Measurements from ENCODE around the gene IL20RA.
"Not testable (repeated sequence)": the region's sequence is repeated elsewhere in the genome, so short reads cannot be mapped to it uniquely, and the experiment has no call there.

The IL20RA gene

DNA sequence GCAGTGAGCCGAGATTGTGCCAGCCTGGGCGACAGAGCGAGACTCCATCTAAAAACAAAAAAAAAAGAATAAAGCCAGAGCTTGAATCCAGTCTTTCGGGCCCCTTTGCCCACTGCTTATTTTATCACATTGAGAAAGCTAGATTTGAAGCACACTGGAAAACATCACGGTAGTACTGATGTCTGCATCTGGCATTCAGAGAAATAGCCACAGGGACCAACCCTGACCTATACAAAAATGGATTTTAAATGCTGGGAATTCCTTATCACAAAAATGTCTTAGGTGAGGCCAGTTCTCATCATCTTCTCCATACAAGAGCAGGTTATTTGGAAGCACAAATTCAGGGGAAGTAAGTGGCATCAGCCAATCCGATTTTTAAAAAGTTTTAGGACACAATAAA lies 73.2 kb downstream of the IL20RA start:
- DNase-seq (ENCODE audit: low read depth), result no peak

DNA sequence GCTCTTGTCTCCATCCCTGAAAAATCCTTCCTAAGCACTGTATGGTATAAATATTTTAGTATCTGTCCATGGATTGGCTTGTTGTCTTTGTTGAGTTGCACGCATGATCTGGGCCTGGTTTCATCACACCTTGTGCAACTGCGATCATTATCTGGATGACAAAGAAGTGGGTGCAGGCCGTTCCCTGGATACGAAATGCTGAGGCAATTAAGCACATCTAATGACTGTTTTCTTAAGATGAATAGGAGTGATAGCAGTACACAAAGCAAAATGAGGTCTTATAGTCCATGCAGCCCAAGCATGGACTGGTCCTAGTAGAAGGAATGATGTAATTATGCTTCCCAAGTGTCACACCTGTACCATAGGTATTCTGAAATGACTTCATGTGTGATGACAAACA lies 74.8 kb downstream of the IL20RA start:
- DNase-seq (ENCODE audit: low read depth), result no peak

DNA sequence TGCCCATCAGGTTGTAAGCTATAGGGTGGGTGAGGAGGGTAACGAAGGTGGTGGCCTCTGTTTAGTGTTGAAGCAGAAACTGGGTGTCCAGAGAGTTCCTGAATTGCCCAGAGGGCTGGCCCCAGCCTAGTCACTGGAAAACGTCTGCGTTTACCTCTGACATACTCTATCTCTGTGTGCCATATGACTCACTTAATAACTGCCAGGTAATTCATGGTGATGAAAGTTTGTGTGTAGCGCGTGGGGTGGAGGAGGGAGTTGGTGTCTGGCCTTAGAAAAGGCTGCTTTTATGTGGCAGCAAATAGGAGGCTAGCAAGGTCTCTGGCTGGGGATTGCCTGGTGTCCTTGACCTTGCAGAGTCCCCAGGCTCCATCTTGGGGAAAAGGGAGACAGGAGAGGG lies 75.3 kb downstream of the IL20RA start:
- DNase-seq (ENCODE audit: low read depth), result no peak

DNA sequence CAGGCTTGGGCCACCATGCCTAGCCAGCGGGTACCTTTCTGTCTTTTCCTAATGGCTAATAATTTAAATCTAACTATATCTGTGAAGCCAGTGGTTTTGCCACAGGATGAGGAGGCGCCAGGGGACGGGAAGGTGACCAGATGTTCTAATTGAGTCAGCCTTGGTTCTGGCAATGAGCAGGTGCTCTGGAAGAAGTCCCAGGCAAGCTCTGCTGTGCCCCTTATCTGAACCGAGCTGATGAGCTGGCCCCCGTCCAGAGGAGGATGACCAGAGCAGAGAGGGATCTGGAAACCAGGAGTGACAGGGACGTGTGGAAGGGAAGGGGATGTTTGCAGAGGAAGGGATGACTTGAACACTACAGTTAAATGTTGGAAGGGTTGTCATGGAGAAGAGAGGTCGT lies 75.9 kb downstream of the IL20RA start:
- DNase-seq (ENCODE audit: low read depth), result no peak

DNA sequence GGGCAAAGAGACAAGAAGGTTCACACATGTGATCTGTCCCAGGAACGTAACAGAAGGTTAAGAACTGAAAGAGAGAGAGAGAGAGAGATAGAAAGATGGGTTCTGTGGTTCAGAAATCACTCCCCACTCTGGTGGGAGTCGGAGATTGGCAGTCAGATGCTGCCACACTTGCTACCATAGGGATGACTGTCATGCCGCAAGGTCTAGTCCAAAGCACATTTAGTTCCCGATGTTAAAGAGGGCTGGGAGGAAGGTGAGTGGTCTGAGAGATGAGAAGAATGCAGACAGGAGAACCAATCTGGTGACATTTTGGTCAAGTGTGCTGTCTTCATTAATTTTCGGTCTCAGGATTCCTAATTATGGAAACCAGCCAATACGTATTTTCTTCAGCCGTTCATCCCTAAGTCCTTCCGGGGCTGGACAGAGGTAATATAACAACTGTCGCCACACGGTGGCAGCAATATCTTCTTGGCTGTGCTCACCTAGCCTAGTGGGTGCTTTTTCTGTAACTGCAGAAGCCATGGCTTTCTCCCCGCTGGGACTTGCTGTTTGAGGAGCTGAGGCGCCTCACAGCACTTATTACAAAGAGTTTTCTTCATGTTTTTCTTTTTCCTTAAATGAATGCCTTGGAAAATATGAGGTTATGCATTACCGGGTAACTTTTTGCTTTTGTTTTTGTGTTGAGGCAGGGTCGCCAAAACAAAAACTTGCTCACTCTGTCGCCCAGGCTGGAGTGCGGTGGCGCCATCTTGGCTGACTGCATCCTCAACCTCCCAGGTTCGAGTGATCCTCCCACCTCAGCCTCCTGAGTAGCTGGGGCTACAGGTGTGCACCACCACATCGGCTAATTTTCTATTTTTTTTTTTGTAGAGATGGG lies 76.7 kb downstream of the IL20RA start:
- peak; percentile 52 for DNase-seq (ENCODE audit: low read depth)

DNA sequence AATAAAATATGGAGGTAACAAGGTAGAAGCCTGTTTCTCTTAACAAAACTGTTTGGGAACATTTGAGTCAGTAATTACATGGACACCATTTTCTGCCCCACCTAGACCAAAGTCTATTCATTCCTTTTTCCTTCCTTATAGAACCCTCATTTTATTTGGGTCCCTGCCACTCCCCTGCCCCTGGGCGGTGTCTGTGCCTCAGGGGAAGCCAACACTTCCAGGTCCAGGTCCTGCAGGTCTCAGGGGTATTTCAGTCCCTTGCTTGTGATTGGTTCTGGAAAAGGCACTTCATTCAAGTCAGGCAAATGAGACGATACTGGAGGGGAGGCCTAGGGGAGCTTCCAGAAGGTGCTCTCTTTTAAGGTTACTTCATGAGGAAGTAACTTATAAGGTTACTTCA lies 80.4 kb downstream of the IL20RA start:
- no peak for DNase-seq (ENCODE audit: low read depth)

DNA sequence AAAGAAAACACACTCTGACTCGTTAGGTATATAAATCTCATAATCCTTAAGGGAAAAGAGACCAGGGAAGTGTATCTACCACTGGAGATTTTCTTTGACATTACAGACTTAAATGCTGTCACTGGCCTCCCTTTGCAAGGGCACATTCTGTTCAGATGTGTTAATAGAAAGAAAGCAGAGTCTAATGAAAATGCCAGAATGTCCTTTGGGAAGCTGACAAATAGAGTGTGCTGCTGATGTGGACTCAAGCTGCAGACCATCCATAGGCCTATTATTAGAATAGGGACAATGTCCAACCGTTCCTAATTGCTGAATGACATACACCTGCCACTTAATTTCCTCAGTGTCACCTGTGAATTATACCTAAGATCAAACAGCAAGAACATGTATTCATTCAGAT lies 81.5 kb downstream of the IL20RA start:
- no peak for DNase-seq (ENCODE audit: low read depth)

DNA sequence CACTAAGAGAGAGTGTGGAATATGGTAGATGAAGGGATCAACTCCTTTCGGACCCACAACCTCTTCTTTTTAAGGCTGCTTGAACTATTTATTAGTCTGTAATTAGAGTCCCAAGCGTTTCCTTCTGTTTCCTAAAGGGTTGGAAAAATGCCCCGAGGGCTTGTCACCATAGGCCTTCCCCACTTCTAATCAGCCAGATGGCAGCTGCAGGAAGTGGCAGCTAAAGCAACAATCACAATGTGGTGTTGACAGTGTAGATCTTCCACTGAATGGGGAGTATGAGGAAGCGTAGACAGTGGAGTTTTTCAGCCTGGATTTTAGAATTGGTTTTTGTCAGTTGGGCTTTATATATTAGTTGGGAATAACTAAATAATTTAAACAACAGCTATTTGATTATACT lies 82.1 kb downstream of the IL20RA start:
- DNase-seq (ENCODE audit: low read depth), result no peak

DNA sequence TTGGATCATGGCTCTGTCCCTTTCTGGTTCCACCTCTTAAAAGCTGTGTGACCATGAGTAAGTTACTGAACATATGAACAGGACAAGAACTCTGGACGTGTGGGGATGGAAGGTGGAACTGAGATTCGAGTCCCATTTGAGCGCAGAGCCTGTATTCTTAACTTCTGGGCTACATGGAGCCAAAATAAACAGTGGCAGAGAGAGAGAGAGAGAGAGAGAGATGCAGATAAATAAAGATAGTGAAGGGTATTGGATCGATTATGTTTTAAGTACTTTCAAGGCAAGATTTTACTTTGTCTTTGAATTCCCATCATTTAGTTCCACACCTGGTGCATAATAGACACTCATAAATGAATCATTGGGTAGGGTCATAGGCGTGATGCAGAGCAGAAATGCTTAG lies 82.9 kb downstream of the IL20RA start:
- DNase-seq (ENCODE audit: low read depth), result no peak

DNA sequence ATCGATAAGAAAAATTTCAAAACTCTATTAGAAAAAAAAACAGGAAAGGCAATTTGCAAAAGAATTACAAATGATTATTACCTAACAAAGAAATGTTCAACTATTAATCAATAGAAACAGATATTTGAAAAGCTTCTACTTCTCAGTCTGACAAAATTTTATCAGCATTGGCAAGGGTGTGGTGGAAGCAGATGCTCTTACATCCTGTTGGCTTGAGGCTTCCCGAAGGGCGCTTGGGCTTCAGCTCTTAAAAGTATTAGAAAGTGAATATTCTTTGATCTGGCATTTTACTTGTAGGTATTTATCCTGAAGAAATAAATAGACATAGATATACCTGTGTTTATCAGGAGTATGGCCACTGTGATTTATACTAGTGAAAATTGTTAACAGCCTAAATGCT lies 84.0 kb downstream of the IL20RA start:
- DNase-seq (ENCODE audit: low read depth), result no peak

DNA sequence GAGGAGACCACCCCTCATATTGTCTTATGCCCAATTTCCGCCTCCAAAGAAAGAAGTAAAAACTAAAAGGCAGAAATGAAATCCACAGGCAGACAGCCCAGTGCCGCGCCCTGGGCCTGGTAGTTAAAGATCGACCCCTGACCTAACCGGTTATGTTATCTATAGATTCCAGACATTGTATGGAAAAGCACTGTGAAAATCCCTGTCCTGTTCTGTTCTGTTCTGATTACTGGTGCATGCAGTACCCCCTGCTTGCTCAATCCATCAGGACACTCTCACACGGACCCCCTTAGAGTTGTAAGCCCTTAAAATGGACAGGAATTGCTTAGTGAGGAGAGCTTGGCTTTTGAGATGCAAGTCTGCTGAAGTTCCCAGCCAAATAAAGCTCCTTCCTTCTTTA lies 84.8 kb downstream of the IL20RA start:
- DNase-seq (ENCODE audit: low read depth), result not testable (repeated sequence)

DNA sequence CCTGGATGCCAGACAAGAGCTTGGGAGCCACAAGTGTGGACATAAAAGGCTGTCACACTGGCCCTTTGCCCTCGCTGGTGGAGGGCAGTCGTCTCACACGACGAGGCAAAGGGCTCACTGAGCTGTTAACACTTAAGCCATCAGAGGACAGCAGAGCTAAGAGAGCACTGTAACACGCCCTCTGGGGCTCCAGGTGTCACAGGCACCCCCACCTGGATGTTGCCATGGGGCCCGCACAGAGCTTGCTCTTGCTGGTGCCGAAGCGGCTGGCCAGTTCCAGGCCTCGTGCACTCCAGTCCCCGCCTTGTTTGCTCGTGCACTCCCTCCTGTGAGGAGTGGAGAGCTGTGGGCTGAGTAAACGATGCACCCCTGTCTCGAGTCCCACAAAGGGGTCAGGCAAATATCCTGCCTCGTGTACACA lies 85.3 kb downstream of the IL20RA start:
- no peak for DNase-seq (ENCODE audit: low read depth)

DNA sequence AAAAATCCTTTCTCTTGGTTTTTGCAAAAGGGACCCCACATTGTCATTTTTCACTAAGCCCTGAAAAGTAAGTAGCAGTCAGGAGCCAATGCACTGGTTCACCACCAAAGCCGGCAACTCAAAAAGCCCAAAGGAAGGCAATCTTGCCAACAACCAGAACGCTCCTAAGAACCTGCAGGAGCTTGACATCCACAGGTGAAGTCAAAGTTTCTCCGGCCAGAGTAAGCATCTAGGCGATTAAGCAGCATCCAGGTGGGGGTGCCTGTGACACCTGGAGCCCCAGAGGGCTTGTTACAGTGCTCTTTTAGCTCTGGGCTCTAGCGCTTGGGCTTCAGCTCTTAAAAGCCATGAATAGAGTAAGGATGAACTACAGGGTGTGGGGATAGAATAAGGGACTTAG lies 86.6 kb downstream of the IL20RA start:
- DNase-seq (ENCODE audit: low read depth), result no peak

DNA sequence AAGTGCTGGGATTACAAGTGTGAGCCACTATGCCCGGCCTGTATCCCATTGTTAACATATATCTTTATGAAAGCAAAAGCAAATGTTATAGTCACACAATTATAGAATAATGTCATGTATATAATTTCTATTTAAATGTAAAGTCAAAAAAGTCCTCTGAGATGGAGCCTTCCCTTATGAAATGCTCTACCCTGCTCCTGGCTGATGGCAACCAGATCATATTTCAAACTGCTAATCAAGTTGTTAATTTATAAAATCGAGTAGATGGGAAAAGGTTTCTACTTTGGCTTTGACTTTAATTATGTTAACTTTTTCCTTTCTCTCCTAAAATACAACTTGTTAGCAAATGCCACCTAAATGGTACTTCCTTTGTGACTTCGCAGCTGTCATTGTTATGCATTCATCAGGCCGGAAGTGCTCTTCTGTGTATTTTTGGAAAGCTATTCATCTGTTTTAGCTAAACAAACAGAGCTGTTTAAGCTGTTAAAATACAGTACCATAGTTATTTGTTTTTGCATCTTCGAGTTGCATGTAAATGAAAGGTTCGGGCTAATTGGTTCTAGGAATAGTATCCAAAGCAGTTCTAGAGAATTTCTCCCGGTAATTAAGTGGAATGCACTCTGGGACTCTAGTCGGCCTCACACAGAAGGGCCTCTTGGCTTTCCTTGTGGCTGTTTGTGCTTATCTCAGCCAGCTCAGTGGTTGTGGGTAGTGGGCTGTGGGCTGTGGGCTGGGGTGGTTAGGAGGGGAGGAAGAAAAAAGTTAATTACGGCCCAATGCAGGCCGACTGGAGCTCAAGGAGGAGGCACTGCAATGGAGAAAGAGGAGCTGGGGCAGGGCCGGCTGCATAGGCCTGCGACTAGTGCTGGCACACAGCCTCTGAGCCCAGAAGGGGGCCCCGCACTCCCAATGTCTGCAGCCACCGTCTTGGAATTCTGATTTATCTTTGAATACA lies 87.9 kb downstream of the IL20RA start:
- no peak for DNase-seq (ENCODE audit: low read depth)

DNA sequence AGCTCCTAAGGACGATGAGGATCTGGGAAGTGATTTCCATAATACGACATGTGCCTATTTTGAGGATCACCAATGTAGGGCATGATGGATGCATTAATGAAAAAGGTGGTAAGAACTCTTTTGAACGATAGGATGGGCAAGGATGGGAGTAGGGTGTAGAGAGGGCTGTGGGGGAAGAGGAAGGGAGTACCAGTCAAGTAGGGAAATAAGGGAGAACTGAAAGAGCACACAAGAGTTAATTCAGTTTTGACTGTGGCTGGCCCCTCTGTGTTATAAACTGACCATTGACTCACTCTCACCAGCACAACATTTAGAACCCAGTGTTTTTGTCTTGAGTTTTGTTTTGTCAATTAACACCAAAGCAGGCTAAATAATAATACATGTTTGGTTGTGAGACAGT lies 89.6 kb downstream of the IL20RA start:
- no peak for DNase-seq (ENCODE audit: low read depth)

DNA sequence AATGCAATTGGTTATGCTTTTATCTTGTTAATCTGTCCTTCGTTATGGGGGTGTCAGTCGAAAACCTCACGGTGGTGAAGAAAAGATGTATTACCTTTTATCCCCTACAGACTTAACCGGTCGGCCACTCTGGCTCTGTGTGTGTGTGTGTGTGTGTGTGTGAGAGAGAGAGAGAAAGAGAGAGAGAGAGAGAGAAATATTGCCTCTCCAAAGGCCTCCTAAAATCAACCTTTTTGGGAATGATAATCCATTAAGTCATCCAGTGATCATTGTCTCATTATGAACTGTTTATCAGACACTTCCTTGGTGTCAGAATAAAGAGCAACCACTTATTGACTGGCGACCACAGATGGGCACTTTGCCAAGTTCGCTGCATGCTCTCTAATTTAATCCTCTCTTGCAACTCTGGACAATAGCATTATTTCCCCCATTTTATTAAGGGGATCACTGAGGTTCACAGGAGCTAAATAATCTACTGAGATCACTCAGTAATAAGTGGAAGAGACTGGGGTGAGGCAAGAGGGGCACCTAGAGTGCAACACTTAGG lies 92.0 kb downstream of the IL20RA start:
- DNase-seq (ENCODE audit: low read depth), result no peak

DNA sequence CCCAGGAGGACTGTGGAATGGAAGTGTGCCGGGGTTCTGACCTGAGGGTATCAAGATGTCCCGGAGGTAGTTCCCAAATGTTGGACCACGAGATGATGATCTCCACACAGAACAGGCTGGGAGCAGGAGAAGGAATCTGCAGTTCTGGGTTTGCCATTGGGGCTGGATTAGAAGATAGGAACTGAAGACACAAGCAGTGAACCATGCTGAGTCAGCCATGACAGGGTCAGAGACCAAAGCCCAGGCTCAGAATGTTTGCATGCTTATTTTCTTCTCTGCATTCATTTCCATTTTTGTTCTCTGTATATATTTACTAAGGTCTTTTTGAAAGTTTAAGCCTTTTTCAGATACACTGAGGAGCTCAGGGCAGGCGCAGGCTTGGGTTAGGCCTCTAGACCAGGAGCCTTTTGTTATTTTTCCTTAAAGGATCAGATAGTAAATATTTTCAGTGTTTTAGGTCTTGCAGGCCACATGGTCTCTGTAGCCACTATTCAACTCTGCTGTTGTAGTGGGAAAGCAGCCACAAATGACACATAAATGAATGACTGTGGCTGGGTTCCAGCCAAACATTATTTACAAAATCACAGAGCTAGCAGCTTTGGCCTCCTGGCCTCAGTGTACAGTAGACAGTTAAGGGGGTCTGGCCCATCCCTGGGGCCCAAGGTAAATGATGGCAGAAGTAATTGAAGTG lies 94.2 kb downstream of the IL20RA start:
- no peak for DNase-seq (ENCODE audit: low read depth)
